Hepatocyte (in vitro differentiated cells): Measurements from ENCODE around the gene GLB1L2. TPM values are rescaled to one million over a fixed set of nuclear protein-coding genes. Genes with fewer than 3 reads are reported as not detected.

Source experiments
- DNase-seq: peaks from one replicate; pipeline ENCODE4 v3.0.0-alpha.2; 2016; ENCODE audit warnings: low spot score
- H2AFZ ChIP-seq: fragments of 200-600 bp; sonication (generic); 2 replicates; pipeline ENCODE4 v1.6.0; 2016; ENCODE audit warnings: antibody characterized with exemption, mild to moderate bottlenecking
- H3K27ac ChIP-seq: fragments of 200-600 bp; sonication (generic); 2 replicates; pipeline ENCODE4 v1.5.1; 2016; ENCODE audit warnings: mild to moderate bottlenecking
- H3K27me3 ChIP-seq: fragments of 200-600 bp; sonication (generic); 2 replicates; pipeline ENCODE4 v1.6.1; 2016
- H3K36me3 ChIP-seq: fragments of 200-600 bp; sonication (generic); replicated peaks from 2 replicates; pipeline ENCODE4 v1.5.1; 2016; ENCODE audit warnings: low read depth; ENCODE audit not compliant: insufficient read depth
- H3K4me1 ChIP-seq: fragments of 200-600 bp; sonication (generic); 2 replicates; pipeline ENCODE4 v1.5.1; 2016; ENCODE audit warnings: mild to moderate bottlenecking, moderate library complexity; ENCODE audit not compliant: insufficient read depth
- H3K4me2 ChIP-seq: fragments of 200-600 bp; sonication (generic); 2 replicates; pipeline ENCODE4 v1.6.0; 2016
- H3K4me3 ChIP-seq: fragments of 200-600 bp; sonication (generic); 2 replicates; pipeline ENCODE4 v1.5.1; 2016; ENCODE audit warnings: mild to moderate bottlenecking
- H3K79me2 ChIP-seq: fragments of 200-600 bp; sonication (generic); 2 replicates; pipeline ENCODE4 v1.6.0; 2017; ENCODE audit warnings: mild to moderate bottlenecking
- H3K9me2 ChIP-seq: fragments of 200-600 bp; sonication (generic); replicated peaks from 2 replicates; pipeline ENCODE4 v1.6.0; 2017; ENCODE audit warnings: mild to moderate bottlenecking; ENCODE audit not compliant: insufficient read depth
- H3K9me3 ChIP-seq: fragments of 200-600 bp; sonication (generic); 2 replicates; pipeline ENCODE4 v1.5.1; 2016; ENCODE audit warnings: low read depth, mild to moderate bottlenecking
- H4K20me1 ChIP-seq: fragments of 200-600 bp; sonication (generic); 2 replicates; pipeline ENCODE4 v1.6.0; 2016; ENCODE audit warnings: mild to moderate bottlenecking; ENCODE audit not compliant: insufficient read depth, poor library complexity, severe bottlenecking
- CTCF ChIP-seq: fragments of 200-600 bp; sonication (generic); IDR thresholded peaks from 2 replicates; pipeline ENCODE4 v1.5.1; 2016; ENCODE audit warnings: antibody characterized with exemption, mild to moderate bottlenecking; ENCODE audit not compliant: poor library complexity
- EZH2 ChIP-seq: fragments of 200-600 bp; sonication (generic); IDR thresholded peaks from 2 replicates; pipeline ENCODE4 v1.6.1; 2016; ENCODE audit warnings: antibody characterized with exemption, mild to moderate bottlenecking, borderline replicate concordance
- EZH2phosphoT487 ChIP-seq: fragments of 200-600 bp; sonication (generic); IDR thresholded peaks from one replicate; pipeline ENCODE4 v1.6.1; 2018; ENCODE audit warnings: antibody characterized with exemption, mild to moderate bottlenecking, low read depth, moderate library complexity; ENCODE audit not compliant: unreplicated experiment, severe bottlenecking
- WGBS: methylation state at CpG from one replicate; pipeline ENCODE4 v1.1.6; 2016; ENCODE audit warnings: low lambda C conversion rate; ENCODE audit errors: missing lambda C conversion rate; 5-methylcytosine and 5-hydroxymethylcytosine counted together
- polyA plus RNA-seq: library from polyadenylated mRNA; unstranded; fragments of >200 nt; fragmentation: Nextera tagmentation; extraction: Ambion mirVana; gene quantifications from 2 replicates; pipeline ENCODE4 v1.2.1, GENCODE V29; 2016
- total RNA-seq: library from RNA; depleted of rRNA; stranded (reverse); fragments of >200 nt; gene quantifications from 2 replicates; pipeline ENCODE4 v1.2.3, GENCODE V29; 2014

GLB1L2 gene
- total and polyA plus RNA-seq, 2 experiments from 2014 or later = 3.3 to 3.7 TPM

- H3K79me2 ChIP-seq = no peaks in the 10 kb centered on the region
- H3K9me2 ChIP-seq = no peaks in the 10 kb centered on the region
- H4K20me1 ChIP-seq = no peaks in the 10 kb centered on the region
- H3K4me3 ChIP-seq = no peak overlapping the region
- no peaks in the 10 kb centered on the region for H3K27me3 ChIP-seq
- H3K4me2 ChIP-seq = no peak overlapping the region
- H3K9me3 ChIP-seq = no peaks in the 10 kb centered on the region
- no peak overlapping the region for H2AFZ ChIP-seq
- TF ChIP-seq EZH2phosphoT487 (no peak), EZH2 (no peak), CTCF (no peak)
- DNase-seq = no peak
- H3K36me3 ChIP-seq = no peaks in the 10 kb centered on the region
- 92% methylated on average over 21 of the region's 21 CpGs for WGBS
- H3K4me1 ChIP-seq = no peaks in the 10 kb centered on the region
- H3K27ac ChIP-seq = no peak overlapping the region
These were observed 25.1 kb downstream of the GLB1L2 start for GRCh38 chr11:134356656-134357544.

DNA sequence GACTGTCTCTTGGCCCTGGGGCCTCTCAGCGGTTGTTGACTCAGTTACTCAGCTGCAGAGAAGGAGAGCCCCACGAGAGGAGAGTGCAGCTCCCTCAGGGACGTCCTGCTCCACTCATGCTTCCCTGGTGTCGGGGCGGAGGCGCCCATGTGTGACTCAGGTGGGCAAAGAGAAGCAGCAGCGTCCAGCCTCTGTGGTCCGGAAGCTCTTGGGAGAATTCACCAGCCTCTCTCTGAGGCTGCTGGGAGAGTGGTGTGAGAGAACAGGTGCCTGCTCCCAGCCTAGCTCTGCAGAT, 25.7 kb downstream of the GLB1L2 start:
- H3K27me3 ChIP-seq = no peaks in the 10 kb centered on the region
- H4K20me1 ChIP-seq = no peaks in the 10 kb centered on the region
- H3K27ac ChIP-seq = no peak overlapping the region
- TF ChIP-seq CTCF (no peak), EZH2phosphoT487 (no peak), EZH2 (no peak)
- 87% methylated on average over 8 of the region's 8 CpGs for WGBS
- DNase-seq = no peak
- no peak overlapping the region for H3K4me3 ChIP-seq
- H3K36me3 ChIP-seq = no peaks in the 10 kb centered on the region
- no peaks in the 10 kb centered on the region for H3K79me2 ChIP-seq
- H2AFZ ChIP-seq = no peak overlapping the region
- no peaks in the 10 kb centered on the region for H3K4me1 ChIP-seq
- no peak overlapping the region for H3K4me2 ChIP-seq
- no peaks in the 10 kb centered on the region for H3K9me3 ChIP-seq
- no peaks in the 10 kb centered on the region for H3K9me2 ChIP-seq

DNA sequence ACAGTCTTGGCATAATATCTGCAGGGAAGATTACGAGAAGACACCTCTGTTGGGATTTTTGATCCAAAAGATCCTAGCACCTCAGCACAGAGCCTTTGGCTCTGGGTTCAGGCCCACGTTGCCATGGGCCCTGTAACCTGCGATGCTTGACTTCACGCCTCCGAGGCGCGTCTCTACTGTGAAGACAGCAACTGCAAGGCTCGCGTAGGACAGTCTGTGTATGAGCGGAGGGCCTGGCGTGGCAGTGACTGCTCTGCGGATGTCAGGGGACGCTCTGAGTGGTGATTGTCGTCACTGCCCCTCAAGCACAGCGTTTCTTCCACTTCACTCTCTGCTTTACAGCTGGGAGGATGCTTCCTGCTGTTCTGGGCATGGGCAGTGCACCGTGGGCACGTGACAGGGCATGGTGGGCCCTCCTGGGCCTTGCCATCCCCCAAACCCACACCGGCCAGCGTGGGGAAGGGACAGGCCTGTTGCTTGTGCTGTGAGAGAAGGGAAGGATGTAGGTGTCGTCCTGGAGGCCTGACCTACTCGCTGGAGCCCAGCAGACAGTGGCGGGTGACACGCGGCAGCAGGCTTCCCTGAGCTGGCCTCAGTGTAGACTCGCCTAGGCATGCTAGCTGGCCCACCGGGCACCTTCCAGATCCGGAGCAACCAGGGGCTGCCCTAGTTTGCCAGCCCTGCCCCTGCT, 26.5 kb downstream of the GLB1L2 start:
- Histone ChIP-seq H3K27ac (no peak overlapping the region), H2AFZ (no peak overlapping the region), H3K27me3 (no peaks in the 10 kb centered on the region), H3K4me1 (no peaks in the 10 kb centered on the region), H3K9me2 (no peaks in the 10 kb centered on the region), H4K20me1 (no peaks in the 10 kb centered on the region), H3K4me3 (no peak overlapping the region), H3K9me3 (no peaks in the 10 kb centered on the region), H3K4me2 (no peak overlapping the region), H3K36me3 (no peaks in the 10 kb centered on the region), H3K79me2 (no peaks in the 10 kb centered on the region)
- whole genome bisulfite sequencing = 93% methylated on average over 27 of the region's 27 CpGs
- DNase-seq = no peak
- TF ChIP-seq EZH2phosphoT487 (no peak), EZH2 (no peak), CTCF (no peak)
